Esophagus muscularis mucosa (tissue), 4 donors: ENCODE results near the gene LPCAT2.

Source experiments
- CTCF ChIP-seq, 3 experiments: fragments of 200-600 bp in 2 of 3; fragments of 450-650 bp in 1 of 3; sonication (generic) in 2 of 3; IDR thresholded peaks; one replicate each; pipeline ENCODE4 v1.5.1; 2017 to 2019; ENCODE audit warnings: antibody characterized with exemption in 3 of 3, mild to moderate bottlenecking in 2 of 3, moderate library complexity in 1 of 3
- EP300 ChIP-seq: sonication (generic); formaldehyde crosslinking; IDR thresholded peaks from one replicate; pipeline ENCODE4 v1.6.1; 2017; ENCODE audit warnings: antibody characterized with exemption
- POLR2A ChIP-seq: fragments of 450-650 bp; IDR thresholded peaks from one replicate; pipeline ENCODE4 v1.6.1; 2017; ENCODE audit warnings: antibody characterized with exemption, moderate library complexity, mild to moderate bottlenecking, low read depth

- TF ChIP-seq CTCF (IDR thresholded peaks at IDR 0.05) (no peak), EP300 (no peak), POLR2A (no peak)
These were observed 79.9 kb downstream of the LPCAT2 start for GRCh38 chr16:55588799-55589198.
